GM21576 (cell line): Measurements from ENCODE around the gene SLC38A3.

Experiments used
- ATAC-seq: cut with Tn5 transposase; IDR thresholded peaks from one replicate; pipeline ENCODE4 v1.9.1; 2021; ENCODE audit warnings: mild to moderate bottlenecking, moderate library complexity; ENCODE audit not compliant: unreplicated experiment

Gene SLC38A3

DNA sequence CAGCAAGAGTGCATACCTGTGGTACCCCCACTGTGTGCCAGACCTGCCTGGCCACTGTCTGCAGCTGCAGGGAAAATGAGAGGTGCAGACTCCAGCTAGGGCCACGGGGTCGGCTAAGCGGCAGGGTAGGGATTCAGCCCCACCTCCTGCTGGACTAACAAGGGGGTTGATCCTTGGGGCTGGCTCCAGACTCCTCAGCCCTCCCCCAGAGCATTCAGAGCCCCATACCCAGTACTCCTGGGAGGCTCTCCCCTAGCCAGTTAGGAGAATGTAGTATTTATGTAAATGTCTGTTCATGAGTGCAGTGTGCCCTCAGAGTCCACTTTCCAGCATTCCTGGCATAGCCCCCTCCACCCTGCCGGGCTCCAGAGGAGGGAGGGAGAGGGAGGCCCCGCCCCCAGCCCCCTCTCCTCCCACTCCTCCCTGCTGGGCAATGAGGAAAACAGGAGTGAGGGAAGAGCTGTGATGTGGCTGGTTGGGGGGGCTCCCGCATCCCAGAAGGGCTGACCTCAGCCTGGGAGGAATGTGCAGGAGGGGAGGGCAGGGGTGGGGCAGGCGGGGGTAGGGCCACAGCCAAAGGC, 59.4 kb downstream of the SLC38A3 start:
- no peak for ATAC-seq

DNA sequence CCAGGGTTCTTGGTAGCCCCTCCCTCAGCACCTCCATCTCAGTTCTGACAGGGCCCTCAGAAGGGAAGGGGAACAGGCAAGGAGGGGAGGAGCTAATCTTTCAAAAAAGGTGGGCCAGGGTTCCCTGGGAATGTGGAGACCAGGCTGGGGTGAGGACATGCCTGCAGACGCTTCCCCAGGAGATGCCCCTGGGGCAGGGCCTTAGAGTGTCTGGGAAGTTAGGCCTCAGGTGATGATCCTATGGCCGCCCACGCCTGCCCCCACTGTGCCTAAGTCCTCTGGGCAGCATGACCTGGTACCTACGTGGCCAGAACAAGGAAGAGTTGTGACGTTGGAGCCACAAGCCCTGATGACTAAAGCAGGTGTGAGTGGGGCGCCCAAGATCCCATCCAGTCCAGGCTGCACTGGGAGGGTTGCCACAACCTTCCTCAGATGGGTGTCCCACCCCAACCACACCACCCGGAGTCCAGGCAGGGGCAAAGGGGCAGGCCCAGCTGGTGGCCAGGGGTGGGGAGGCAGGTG, 60.0 kb downstream of the SLC38A3 start:
- no peak for ATAC-seq

- ATAC-seq = no peak
These were observed 60.5 kb downstream of the SLC38A3 start for GRCh38 chr3:50265571-50265970.

- no peak for ATAC-seq
These were observed 60.9 kb downstream of the SLC38A3 start for GRCh38 chr3:50266017-50266416.

GRCh38 chr3:50266836-50267235, 61.8 kb downstream of the SLC38A3 start:
- no peak for ATAC-seq

DNA sequence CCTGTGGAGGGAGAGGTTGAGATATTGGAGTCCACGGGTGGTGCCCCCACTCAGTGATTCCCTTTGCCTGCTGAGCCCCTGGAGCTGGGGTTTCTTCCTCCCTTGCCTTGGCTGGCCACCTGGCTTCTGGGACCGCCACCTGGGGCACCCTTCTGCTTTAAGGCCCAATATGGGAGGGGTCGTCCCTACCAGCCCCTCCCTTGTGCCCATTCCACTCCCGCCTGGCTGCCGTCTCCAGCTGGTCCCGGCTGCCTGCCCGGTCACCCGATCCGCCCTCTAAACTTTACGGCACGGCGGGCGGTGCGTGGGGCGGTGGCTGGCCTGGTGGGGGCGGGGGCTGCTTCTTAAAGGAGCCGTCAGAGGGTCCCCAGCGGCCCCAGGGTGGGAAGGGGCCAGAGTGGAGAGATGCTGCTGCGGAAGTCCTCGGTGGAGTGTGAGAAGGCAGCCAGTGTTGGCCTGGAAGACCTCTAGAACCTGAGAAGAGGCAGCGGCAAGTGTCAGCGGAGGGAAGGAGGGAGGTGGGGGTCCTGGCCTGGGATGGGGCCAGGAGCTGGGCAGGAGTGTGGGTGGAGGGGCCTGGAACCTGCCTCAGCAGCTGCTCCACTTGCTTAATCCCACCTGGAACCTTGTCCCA, 62.3 kb downstream of the SLC38A3 start:
- ATAC-seq = no peak

DNA sequence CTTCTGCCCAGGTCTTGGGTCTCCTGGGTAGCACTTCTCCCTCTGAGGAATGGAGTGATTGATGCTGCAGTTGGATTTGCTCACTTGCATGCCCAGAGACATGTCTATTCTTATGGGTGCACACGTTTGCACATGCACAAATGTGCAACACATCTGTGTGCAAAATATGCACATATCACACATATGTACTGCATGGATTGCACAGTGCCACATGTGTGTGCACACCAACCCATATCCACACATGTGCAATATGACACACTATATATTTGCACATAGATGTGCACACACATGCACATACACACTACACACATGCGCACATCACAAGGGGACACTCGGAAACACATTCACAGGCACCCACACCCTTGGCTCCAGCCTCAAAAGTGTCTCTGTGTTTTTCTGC, 63.2 kb downstream of the SLC38A3 start:
- ATAC-seq = no peak

DNA sequence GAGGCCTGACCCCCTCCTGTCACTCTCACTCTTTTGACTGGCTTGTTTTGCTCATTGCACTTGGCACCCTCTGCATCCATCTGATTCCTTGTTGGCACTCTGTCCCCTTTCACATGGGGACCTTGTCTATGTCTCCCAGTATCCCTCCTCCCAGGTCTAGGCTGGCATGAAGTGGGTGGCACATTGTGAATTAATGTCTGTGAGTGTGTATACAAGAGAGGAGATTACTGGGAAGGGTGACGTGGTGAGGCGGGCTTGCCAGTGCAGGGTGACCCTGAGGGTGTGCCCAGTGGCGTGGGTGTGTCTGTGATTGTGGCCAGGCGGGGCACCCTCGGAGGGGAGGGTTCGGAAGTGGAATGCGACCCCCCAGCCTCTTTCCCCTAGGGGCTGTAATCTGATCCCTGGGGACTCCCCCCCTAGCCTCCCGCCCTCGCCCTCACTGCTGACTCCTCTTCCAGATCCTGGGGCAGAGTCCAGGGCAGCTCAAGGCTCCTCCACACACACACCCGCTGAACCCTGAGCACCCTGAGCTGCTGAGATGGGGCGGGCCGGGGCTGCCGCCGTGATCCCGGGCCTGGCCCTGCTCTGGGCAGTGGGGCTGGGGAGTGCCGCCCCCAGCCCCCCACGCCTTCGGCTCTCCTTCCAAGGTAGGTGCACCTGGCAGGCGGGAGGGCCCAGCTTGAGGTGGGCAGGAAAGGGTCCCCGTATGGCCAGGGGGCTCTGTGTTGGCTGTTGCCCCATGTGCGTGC, 63.8 kb downstream of the SLC38A3 start, which contains the start of gene SEMA3B:
TSS of gene SEMA3B (plus strand) at position 445 of the 749 bp plus-strand sequence. CDS start at position 539, 94 bp downstream.
- no peak for ATAC-seq

DNA sequence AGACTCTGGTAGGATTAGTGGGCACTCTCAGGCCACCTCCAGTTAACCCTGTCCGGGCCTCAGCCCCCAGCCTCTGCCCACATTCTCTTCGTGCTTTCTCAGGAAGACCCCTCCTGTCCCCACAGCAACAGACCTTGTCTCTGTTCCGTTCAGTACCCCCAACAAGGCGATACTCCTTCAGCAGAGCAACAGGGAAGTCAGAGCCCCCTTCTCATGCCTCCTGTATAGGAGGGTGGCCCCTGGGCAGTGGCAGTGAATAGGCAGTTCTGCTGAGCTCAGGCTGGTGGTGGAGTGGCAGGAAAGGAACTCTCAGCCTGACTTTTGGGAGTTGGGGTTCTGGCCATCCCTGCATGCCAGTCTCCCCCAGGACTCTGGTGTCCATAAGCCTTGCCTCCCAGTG, 64.4 kb downstream of the SLC38A3 start:
- ATAC-seq = no peak

GRCh38 chr3:50269977-50270413, 64.9 kb downstream of the SLC38A3 start:
- no peak for ATAC-seq

DNA sequence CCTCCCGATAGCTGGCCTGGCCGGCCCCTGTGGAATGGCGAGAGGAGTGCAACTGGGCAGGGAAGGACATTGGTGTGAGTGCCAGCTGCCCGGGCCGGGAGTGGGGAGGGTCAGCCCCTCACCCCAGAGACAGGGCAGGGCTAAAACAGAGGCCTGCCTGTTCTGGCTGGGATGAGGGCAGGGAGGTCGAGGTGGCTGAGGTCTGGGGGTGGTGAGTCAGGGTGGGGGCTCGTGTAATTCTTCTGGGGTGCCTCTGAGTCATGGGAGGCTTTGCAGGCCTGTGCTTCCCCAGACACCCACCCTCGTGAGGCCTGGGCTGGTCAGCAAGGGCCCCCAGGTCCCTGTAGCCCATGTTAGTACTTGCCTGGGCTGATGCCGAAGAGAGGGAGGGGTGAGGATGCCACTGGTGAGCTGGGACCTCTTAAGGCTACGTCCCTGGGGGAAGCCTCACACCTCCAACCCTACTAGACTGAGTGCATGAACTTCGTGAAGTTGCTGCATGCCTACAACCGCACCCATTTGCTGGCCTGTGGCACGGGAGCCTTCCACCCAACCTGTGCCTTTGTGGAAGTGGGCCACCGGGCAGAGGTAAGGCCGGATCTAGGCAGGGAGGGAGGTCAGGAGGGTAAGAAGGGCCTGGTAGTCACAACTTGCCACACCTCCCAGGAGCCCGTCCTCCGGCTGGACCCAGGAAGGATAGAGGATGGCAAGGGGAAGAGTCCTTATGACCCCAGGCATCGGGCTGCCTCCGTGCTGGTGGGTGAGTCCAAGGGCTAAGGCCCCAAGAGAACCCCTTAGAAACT, 65.6 kb downstream of the SLC38A3 start:
- no peak for ATAC-seq
